GM21526 (cell line): Measurements from ENCODE around the gene OGFOD2.
A peak's percentile ranks its signal among the peaks of the same experiment; 100 is the strongest.

Experiments
- ATAC-seq: cut with Tn5 transposase; IDR thresholded peaks from one replicate; pipeline ENCODE4 v1.9.1; 2021; ENCODE audit warnings: moderate library complexity; ENCODE audit not compliant: unreplicated experiment, low FRiP score

Gene OGFOD2

DNA sequence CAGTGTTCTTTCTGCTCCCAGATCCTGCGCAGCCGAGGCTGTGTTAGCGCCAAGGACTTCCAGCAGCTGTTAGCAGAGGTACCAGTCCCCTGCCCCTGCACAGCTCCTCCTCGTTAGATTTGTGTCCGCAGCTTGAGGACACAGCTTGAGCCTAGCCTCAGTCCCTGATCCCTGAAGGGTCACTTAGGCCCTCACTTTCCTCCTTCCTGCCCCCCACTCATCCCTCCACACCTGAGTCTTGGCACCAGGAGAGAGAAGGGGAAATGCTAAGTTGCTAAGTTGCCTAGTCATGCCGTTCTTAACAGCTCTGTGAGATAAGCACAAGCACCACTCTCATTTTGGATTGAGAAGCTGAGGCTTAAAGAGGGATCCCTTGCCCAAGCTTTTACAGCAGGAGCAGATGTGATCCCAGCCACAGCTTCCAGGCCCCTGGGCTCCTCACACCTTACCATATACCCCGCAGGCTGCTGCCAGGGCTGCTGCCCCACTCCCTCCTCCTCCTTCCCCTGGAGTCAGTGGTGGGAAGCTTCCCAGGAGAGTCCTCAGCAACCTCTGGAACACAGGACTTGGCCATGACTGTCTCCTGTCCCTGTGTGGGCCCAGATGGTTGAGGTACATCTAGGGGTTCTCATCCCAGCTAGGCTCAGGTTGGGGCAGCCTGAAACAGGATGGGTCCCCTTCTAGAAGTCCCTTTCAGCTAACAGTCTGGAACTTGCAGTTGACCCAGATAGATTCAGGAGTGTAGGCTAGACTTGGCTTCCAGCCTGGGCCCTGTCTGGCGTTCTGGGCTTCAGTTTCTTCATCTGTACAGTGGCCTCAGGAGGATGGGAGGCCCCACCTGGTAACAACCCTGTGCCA, 975 bp downstream of the OGFOD2 start:
- no peak for ATAC-seq

DNA sequence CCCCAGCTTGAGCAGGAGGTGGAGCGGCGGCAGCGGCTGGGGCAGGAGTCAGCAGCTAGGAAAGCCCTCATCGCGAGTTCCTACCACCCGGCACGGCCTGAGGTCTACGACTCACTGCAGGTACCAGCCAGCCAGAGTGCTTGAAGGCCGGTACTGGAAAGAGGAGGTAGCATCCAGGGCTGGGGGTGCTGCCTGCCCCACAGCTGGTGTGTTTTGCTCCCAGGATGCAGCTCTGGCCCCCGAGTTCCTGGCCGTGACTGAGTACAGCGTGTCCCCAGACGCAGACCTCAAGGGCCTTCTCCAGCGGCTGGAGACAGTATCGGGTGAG, 1.6 kb downstream of the OGFOD2 start:
- ATAC-seq = no peak

DNA sequence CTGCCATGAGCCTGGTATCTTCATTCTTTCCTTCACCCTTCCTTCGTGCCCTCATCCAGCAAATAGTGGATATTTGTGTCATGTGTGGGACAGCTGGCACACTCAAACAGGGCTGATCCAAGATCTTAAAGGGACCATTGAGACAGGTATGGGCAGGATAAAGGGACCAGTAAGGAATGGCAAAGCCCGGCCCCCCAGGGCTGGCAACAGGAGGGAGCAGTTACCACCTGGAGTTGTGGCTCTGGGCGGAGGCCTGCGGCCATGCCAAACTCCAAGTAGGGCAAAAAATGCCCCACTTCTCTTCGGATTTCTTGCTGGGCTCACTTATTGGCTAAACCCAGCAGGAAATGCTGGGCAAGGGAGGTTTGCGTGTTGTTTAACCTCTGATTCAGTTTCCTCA, 2.1 kb downstream of the OGFOD2 start:
- ATAC-seq = no peak

DNA sequence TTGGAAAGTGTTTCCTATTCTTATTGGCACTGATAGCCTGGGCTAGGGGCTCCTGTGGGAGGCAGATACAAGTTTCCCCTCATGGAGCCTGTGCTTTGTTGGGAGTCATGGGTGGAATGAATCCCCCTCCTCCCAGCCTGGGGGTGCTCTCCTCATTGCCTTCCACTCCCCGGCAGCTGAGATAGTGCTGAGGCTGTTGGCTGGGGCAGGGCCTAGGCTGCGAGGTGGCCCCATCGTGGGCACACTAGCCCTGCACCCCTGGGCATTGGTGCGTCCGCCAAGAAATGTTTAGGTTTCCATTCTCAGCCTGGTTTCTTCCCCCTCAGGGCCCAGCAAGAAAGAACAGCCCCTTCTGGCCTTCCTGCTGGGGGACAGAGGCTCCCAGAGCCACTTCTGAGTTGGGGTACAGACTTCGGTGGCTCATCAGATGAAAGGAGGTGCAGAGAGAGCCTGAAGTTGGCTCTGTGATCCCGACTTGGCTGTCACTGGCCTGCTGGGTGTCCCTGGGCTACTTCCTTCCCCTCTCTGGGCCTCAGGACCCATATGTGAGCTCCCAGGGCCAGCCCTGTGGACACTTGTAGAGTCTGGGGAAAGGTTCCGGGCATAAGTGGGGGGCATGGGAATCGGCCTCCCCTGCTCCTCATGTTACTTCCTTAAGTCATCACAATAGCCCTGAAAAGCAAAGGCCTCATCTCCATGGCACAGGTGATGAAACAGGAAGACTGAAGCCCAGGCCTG, 2.8 kb downstream of the OGFOD2 start:
- ATAC-seq = no peak

DNA sequence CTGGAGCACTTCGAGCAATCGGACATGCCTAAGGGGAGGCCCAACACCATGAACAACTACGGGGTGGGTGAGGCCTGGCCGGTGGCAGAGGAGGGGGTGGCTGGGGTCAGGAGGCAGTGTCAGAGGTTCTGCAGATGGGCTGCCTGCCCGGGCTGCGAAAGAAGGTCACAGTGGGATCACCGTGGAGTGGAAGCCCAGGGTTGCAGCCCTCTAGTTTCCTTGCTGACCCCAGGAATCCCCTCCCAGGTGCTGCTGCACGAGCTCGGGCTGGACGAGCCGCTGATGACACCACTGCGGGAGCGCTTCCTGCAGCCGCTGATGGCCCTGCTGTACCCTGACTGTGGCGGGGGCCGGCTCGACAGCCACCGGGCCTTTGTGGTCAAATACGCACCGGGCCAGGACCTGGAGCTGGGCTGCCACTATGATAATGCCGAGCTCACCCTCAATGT, 3.5 kb downstream of the OGFOD2 start:
- no peak for ATAC-seq

DNA sequence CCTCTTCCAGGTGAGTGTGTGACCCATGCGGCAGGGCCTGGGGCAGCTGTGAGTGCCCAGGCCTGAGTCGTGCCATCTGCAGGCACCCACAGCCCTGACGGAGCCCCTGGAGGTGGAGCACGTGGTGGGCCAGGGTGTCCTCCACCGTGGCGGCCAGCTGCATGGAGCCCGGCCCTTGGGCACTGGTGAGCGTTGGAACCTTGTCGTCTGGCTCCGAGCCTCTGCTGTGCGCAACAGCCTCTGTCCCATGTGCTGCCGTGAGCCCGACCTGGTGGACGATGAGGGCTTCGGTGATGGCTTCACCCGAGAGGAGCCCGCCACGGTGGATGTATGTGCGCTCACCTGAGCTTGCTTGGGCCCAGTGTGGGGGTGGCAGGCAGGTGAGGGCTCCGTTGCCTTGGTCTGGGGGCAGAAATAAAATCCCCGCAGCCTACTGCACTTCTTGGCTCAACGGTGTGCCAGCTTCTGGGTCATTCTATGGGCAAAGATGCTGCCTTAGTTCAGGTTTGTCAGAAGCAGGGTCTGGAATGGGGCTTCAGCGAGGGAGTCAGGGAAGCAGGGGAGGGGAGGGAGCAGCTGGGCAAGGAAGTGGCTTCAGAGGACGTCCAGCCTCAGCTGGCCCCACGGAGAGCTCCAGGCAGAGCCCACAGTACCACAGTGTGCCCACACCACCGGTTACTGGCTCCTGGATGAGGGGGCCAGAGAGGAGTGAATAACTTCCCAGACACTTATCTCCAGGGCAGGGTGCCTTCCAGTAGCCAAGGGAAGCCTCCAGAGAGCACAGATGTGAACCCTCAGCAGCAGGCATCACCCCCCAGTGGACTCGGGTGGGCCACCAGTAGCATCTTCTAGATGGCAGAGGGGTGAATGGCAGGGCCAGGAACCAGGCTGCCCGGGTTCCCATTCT, 4.2 kb downstream of the OGFOD2 start:
- no peak for ATAC-seq

DNA sequence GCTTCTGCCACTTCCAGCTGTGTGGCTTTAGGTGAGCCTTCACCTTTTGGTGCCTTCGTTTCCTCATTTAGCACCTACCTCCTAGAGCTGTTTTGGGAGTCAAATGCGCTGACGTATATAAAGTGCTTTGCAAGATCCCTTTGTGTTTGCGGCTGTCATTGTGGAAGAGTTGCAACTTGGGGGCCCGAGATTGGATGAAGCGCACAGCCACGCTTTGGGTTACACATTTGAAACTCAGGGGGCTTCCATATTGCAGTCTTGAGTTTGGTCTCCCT, 4.8 kb downstream of the OGFOD2 start:
- no peak for ATAC-seq

DNA sequence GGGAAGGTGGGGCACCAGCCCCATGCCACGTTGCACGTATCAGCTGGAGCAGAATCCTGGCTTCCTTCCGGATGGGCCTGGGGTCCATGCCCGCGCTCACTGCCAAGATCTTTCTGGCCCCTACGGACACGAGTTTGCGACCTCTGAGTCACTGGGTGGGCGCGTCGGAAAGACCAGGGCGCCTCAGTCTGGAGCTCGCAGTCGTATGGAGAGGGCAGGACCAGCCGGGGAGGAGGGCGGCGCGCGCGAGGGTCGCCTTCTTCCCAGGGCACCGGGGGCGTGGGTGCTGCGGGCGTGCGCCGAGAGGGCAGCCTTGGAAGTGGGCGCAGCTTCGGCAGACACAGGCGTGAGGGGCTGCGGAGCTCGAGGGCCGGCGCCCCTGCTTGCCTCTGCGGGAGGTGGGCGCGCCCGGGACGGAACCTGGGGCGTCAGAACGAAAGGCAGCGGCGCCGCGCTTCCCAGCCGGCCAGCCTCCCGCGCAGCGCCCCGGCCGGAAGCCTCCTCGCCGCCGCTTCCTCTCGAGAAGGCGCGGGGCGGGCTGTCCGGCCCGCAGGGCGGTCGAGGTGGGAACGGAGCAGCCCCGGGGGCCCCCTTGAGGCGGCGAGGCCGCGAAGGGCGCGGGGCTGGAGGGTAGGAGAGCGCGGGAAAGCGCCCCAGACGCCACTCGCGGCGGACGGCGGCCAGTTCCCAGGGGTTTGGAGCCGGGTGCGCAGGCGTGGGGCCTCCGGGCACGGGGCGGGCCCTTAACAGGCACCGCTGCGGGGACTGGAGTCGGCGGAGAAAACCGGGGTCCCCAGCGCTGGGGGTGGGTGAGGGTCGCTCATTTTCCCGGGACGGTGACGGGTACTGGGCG, 5.4 kb downstream of the OGFOD2 start, which contains the start of gene ARL6IP4:
ARL6IP4 (plus strand) TSS at position 499 of the 853 bp plus-strand sequence. CDS start 459 bp downstream, outside the sequence.
- ATAC-seq = peak; percentile 54

DNA sequence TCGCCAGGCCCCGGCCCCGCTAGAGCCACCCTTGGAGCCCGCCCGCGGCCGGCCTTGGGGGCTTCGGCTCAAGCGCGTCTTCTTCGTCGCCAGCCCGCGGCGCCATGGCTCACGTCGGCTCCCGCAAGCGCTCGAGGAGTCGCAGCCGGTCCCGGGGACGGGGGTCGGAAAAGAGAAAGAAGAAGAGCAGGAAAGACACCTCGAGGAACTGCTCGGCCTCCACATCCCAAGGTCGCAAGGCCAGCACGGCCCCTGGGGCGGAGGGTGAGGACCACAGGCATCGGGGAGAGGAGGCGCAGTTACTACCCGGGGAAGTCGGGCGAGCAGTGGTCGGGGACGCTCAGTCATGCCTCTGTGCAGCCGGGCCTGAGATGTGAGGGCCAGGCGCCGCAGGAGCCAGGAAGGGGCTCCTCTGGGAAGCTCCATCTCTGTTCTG, 6.0 kb downstream of the OGFOD2 start:
- ATAC-seq = peak; percentile 8

DNA sequence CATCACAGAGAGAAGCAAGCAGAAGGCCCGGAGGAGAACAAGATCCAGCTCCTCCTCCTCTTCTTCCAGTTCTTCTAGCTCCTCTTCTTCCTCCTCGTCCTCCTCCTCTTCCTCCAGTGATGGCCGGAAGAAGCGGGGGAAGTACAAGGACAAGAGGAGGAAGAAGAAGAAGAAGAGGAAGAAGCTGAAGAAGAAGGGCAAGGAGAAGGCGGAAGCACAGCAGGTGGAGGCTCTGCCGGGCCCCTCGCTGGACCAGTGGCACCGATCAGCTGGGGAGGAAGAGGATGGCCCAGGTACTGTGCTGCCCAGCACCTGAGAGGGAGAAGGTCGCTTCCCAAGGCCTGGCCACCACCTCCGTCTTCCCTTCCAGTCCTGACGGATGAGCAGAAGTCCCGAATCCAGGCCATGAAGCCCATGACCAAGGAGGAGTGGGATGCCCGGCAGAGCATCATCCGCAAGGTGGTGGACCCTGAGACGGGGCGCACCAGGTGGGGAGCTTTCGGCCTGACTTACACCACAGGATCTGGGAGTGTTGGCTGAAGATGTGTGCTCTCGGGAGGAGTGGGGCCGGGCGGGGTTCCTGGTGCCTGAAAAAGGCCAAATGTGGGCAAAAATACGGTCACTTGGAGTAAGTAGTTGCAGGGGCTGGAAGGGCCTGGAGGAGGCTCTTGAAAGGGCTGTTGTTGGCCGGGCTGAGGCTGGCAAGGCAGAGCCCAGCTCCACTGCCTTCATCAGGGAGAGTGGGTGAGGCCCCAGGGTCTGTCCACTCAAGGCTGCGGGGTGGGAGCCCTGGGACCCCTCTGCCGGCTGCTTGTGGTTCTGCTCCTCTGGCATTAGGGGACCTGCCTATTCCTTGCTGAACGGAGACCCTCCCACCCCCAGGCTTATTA, 6.8 kb downstream of the OGFOD2 start:
- no peak for ATAC-seq

DNA sequence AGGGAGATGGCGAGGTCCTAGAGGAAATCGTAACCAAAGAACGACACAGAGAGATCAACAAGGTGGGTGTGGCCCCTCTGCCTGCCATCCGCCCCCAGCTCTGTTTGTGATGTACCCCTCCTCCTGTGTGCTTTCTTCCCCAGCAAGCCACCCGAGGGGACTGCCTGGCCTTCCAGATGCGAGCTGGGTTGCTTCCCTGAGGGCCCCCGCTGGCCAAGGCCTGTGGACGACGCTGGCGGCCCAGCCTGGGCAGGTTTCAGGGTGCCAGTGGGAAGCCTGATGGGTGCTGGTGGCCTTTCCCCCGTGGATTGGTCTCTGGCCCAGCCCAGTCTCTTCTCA, 7.4 kb downstream of the OGFOD2 start:
- ATAC-seq = no peak

DNA sequence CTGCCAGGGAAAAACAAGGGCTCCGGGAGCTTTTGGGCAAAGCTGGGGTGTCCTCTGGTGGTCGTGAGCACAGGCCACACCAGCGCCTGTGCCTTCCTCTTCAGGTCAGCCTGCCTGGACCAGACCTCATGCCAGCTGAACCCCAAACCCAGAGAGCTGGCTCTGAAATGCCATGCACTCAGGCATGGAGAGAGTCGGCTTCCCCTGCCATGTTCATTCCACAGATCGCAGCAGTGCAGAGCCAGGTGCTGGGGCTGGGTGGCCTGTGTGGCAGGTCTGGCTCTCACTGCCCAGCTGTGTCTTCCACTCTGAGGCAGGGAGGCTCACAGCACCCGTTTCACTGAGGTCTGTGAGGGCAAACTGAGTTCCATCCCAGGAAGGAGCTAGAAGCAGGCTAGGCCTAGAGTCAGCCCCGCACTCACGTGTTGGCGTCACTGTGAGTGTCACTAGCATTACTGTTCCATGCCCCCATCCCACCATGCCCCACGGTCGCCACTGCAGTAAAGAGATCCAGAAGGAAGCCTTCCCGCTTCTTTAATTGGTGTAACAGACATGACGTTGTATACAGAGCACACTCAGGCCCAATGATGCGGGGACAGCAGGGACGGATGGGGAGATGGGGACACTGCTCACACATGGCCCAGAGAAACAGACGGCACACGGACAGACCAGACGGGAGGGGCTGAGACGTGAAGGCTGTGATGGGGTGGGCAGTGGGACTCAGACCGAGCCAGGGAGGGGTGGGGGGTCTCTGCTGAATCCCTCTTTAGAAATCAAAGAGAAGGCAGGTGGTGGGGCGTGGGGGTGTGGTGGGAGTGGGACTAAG, 8.1 kb downstream of the OGFOD2 start:
- no peak for ATAC-seq

DNA sequence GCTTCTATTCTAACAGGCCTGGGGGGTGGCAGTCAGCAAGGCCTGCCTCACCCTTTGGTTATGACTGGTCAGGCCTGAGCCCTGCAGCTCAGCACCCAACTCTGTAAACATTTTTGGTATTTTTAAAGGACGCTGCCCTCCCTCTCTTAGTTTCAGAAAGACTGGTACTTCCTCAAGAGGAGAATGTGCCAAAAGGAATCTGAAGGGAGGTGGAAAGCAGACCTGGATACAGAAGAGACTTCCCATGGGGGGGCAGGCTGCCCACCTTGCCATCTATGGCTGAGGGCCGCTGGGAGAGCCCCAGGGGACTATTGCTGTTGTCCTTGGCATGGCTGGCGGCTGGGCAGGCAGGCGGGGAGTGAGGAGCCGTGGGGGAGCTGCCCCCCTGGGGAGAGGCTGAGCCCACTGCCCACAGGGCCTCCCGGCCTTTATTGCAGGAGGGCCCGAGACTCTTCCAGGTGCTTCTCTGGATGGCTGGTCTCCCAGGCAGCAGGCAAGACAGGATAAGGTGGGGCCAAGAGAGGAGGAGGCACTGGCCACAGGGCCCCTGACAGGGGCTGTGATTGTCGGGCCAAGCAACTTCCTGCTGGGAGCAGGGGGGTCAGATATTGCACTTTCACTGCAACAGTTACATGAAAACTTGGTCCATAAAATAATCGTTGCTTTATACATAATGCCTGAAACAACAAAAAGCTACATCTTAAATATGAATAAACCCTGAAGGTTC, 8.9 kb downstream of the OGFOD2 start:
- ATAC-seq = no peak

DNA sequence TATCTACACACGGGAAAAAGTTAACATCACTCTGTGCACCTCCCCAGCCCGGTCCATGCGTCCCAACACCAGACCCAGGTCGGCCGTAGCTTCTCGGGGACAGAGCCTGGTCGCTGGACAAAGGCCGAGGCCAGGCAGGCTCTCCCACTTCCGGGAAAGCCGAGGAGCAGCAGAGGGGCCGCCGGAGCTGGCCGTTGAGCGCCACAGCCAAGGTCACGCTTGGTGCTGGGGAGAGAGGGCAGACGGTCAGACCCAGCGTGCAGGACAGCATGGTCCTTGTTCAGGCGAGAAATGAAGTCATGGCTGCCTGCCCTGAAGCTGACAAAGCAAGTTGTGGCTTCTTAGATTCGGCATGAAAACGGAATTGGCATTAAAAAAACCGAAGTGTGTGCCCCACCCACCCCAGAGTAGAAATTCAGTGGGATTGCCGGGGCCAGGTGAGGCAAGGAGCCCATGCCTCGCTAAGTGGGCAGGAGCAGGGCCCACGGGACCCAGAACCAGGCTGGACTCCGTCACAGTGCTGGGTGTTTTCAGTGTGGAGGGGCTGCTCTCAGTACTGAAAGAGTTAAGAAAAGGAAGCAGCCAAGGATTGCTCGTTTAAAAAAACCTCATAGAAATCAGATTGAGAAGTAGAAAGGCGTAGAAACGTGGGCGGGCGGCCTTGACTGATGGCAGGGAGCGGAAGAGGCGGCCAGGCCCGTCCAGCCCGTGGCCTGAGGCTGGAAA, 9.7 kb downstream of the OGFOD2 start:
- no peak for ATAC-seq

DNA sequence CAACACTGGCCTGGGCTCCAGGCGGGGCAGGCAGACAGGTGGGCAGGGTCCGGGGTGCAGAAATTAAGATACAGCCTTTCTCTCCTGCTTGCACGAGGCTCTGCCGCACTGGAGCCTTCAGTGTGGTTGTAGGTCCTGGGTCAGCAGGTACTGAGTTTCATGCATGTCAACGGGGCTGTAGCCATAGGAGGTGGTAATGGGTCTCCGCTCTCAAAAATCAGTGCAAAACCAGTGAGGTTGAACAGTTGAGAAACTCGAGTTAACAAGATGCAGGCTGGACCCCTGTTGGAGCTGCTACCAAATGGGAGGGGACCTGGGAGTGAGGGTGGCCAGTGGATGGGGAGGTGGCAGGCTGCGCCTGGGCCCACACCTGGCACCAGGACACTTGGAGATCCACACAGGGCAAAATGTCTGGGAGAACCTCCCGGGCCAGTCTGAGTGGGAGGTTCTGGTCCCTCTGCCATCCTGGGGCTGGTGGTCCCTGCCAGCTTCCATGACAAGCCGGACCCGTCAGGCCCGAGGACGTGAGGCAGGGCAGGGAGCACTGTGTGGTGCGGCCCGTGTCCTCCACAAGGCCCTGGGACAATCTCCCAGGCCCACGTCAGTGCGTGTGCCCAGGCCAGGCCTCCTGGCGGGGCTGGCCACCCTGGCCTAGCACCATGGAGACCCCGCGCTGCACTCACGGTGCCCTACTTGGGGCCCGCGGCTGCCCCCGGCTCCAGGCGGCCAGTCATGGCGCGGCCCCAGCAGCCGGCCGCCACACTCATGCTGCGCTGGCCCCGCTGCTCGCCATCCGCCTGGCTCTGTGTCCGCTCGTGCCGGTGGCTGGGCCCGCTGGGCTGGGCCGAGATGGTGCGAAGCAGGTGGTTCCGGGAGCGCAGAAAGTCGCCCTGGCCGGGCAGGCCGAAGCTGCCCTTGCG, 10.6 kb downstream of the OGFOD2 start:
- no peak for ATAC-seq

DNA sequence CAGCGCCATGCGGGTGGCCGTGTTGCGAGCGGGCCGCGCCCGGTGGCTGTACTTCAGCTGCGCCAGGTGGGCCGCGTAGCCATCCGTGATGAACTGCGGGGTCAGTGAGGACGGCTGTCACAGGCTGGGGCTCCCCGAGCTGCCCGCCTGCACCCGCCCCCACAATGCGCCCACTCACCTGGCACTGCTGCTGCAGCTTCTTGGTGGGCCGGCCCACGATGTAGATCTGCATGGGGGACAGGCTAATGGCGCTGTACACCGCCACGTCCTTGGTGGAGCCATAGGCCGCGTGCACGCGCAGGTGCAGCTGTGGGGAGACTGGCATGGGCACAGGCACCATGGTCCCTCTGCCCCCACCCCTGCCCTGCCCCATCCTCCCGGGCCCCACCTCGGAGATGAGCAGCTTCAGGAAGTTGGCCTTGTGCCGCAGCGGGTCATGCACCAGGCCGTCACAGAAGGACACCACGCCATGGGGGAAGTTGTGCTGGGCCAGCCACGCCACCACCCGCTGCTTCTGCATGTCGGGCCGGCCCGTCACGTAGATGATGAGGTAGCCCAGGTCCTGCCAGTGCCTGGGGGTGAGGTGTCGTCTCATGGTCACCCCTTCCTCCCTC, 11.3 kb downstream of the OGFOD2 start:
- ATAC-seq = no peak
